GM18858 (cell line): Measurements from ENCODE around the gene SLC22A4.

Experiments used
- ATAC-seq: cut with Tn5 transposase; IDR thresholded peaks from one replicate; pipeline ENCODE4 v1.9.1; 2021; ENCODE audit not compliant: unreplicated experiment

Gene SLC22A4

DNA sequence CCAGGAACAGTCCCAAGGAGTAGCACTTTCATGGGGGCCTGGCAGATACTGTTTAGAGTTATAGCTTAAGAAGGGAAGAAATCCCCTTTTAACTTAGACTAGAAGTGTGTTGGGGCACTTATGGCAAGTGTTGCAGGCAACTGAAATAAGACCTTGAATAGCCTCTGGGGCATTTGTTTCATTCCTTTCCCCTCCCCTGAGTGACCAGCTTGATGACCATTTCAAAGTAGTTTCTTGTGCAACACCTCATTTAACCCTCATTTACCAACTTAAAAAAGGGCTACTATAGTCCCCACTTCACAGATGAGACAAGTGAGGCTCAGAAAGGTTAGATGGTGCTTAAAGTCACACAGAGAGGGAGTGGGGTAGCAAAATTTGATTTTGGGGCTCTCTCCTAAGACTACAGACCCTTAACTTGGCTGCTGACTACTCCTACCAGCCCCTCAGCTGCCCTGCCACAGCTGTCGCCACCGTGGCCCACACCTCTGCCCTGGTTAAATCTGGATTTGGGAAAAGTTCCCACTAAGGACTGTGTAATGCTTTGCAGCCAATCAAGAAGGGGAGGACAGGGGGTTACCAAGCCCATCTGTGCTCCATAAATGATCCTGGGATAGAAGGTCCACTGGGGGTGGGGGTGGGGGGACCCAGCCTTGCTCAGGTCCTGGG, 31.2 kb upstream of the SLC22A4 start:
- ATAC-seq = no peak

DNA sequence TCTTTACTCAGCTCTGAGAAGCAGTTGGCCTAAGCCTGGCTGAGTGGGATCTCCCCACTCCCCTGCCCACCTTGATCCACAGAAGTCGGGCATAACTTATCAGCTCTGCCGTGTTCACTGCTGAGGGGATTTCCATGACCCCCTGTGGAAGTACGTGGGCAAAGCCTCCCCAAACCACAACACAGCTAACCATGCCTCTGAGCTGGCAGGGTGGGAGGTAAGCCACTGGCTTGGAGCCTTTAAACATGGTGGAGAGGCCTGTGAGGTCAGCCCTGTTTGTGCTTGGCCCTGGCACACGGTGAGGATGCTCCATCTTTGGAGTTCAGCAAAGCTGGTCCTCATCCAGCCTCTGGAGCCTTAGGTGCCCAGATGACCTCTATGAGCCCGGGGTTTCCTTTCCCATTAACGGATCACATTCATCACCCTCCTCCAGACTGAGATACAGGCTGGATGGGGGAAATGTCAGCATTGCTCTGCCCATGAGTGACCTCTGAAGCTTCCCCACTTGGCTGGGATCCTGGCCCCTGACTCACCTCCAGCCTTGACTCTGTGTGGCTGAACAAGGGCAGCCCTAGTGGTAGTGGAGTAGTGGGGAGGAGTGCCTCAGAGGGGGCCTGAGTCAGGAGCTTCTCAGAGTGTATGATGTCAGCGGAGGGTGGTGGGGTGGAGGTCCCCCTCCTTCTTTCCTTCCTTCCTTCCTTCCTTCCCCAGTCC, 30.5 kb upstream of the SLC22A4 start:
- no peak for ATAC-seq

DNA sequence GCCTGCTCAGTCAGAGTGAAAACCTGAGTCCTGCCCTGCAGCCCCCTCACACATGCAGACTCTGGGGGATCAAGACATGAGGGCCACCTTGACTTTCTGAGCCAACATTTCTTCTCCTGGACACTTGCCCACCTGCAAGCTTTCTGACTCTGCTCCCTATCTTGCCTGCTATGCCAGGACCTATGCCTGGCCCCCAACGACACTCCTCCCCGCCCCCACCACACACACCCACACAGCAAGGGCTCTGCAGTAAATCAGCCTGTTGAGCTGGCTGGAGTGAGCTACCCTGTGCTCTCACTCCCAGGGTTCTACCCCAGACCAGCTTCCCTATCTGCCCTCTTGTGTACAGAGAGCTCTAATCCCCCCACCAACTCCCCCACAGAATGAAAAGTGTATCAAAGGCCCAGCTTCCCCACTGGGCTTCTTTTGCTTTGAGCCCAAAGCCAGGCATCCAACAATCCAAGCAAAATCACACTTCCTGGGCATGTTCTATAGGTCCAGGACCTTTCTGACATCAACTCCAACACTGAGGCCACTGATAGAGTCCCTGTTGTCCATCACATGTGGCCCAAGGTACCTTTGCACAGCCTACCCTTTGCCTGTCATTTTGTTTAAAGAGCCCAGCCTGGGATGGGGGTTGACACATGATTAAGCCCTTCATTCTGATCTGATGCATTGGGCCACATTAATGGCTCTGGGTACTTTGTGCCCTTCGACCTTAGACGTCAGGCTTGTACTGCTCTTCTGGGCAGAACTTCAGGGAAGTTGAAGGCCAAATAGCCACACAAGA, 29.5 kb upstream of the SLC22A4 start:
- no peak for ATAC-seq

DNA sequence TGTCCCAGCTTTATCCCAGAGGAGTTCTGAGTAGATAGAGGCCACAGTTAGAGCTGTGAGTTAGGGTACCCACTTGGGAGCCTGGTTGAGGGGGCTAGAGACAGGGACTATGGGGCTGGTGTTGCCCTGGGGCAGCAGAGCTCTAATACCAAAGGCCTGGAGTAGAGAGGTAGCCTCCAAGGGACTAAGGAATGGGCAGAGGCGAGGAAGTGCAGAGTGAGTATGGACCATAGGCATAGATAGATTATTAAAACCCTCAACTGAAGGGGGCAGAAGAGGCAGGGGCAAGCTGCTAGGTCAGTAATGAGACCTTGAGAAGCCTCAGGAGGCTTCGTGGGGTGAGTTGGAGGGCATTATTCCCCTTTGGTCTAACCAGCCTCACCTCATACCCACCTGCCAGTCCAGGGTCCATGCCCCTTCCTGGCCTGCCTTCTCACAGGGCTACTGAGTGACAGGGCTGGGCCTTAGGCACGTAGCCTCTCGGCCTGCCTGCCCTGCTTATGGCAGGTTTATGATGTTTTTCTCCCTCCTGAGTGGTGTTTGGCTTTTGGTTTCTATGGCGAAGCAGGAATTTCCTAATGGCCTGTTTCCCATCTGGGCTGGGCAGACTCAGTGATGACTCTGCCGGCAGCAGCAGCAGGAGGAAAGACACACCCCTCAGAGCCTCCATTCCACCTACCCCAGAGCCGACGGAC, 28.7 kb upstream of the SLC22A4 start:
- no peak for ATAC-seq

DNA sequence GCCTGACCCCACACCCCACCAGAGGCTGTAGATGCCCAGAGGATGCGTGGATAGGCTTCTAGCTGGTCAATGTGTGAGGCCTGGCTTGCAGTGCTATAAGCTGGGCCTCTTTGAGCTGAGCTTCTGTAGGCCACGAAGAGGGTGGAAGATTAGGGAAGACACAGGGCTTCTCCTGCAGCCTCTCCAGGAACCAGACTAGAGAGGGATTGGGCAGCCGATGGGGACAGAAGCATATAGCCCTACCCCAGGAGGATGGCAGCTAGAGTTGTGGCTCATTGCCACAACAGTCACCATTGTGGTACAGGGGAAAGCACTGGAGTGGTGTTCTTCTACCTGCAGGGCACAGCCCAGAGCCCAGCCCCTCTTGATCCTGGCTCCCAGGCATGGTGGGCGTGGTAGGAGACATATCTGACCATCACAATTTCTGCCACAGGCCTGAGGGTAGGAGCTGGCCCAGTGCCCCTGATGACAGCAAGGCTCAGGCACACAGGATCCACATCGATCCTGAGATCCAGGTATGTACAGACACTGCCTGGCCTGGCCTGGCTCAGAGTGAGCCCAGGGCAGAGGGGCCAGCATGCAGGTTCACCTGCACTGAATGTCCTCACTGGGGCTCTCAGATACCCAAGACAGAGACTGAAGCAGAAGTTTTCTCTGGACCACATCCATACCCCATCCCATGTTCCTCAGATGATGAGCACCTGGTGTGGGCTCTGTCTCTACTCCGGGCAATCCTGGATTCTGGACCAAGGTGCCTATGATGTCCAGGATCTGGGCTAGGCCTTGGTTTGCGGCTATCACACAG, 28.0 kb upstream of the SLC22A4 start:
- no peak for ATAC-seq

DNA sequence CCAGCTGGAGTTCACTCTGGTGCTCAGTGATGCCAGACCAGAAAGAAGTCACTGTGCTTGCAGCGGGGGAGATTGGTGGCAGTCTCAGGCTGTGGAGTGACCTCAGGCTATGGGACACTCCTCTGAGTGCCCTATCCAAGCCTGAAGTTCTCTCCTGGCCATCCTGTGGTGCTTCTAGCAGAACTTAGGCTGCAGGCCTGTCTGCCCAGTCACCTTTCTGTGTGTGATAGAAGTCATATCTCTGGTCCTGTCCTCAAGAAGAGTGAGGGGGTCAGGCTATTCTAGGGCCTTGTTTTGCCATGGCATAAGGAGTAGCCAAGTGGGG, 27.4 kb upstream of the SLC22A4 start:
- ATAC-seq = no peak

DNA sequence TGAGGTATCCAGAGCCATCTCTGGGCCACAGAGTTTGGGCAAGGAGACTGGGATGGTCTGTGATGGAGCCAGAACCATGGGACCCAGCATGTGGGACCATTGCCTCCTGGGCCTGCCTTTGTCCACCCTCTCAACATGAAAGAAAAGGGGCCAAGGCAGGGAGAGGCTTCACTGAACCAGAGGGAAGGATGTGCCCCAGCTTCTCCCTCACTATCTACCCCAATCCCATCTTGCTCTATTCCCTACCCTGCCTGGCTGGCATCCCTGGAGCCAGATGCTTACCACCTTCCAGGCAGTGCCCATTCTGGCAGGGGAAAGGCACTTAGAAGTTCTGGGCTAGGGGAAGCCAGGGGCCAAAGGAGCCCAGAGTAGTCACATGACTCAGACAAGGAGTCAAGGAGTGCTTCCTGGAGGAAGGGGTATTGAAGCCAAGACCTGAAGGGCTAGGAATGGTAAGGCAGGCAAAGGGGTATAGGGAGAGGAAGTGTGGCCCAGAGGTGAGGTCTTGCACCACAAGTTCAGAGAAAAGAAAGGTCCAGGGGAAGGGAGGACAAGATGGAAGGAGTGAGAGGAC, 26.9 kb upstream of the SLC22A4 start:
- no peak for ATAC-seq

DNA sequence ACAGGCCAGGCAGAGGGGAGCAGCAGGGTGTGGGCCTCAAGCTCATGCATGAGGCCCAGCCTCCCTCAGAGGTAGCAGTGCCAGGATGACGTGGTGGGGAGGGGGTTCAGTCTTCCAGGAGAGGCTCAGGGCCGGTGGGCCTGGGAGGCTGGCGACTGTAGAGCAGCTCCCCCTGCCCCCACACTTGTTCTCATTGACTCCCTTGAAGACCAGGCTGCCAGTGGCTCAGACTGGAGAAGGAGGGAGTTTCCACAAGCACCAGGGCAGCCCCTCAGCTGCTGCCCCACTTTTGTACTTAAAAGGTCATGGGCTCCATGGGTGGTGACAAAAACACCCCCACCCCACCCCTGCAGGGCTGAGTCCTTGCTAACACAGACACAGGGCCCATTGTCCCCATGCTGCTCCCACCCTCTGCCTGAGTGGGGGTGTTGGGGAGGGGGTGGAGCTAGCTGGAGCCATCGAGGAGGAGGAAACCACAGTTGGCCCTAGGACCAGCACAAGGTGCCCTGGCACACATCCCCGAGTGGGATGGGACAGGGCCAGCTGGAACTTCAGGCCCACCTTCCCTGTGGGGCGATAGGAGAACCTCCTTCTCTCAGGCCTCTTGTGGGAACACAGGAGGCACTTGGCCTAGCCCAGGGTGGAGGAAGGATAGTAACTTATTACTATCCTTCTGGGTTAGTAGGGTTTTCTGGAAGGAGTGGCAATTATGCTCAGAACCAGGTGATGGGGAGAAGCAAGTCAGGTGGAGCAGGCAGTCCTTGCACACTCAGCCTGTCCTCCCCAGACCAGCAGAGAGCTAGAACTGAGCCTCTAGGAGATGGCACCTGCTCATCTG, 26.0 kb upstream of the SLC22A4 start:
- ATAC-seq = peak; percentile 4

DNA sequence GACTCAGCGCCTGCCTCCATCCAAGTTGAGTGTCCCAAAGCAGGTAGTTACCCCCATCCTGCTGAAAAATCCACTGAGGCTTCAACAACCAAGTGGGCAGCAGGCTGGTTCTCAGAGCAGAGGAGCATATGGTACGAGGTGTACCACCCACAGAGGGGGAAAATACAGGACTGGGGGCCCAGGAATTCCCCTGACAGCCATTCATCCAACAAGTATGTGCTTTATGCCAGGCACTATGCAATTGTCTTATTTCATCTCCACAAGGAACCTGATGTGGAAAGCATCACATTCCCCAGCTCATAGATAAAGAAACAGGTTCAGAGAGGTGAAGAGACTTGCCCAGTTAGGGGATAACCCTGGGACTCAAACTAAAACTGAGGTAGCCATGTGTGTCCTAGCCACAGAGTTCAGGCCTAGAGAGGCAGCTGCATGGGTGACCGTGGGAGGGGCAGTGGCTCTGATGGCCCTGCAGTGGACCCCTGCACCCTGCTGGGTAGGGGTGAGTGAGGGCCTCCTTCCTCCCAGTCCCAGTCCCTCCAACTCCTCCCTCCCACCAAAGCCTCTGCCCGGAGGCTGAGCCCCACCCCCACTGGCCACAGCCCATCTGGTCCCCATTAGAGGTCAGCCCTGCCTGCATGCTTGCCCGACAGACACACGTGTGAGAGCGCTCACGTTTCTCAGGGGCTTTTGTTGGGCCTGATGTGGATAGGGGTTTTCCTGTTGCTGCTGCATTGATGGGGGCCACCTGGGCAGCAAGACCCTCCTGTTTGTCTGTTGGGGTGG, 25.2 kb upstream of the SLC22A4 start:
- peak; percentile 78 for ATAC-seq

DNA sequence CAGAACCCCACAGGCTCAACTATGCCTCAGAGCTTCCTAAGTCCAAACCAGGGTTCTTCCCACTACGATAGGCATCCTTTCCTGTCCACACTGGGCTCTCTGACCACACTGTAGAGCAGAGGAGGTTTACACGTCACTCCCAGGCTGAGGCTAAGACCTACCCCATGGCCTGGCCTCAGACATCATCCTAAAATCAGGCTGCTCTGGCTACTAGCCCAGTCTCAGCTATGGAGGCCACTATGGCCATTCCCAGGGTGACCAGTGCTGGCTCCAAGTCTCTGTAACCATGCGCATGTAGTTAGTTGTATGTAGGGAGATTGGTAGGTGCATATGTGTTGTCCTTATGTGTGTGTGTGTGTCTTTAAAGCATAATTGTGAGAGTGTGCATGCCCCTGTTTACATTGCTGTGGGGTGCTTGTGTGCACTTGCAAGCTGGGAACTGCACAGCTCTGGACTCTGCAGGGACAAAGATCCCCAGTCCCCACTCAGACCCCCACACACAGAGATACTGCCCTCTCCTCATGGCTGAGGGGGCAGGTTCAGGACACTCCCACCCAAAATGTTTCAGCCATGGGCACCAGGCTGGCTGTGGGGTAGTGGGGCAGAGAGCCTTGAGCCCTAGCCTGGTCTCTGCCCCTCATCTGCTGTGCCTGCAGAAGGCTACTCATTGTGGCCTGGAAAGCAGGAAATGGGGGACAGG, 24.4 kb upstream of the SLC22A4 start:
- ATAC-seq = no peak

DNA sequence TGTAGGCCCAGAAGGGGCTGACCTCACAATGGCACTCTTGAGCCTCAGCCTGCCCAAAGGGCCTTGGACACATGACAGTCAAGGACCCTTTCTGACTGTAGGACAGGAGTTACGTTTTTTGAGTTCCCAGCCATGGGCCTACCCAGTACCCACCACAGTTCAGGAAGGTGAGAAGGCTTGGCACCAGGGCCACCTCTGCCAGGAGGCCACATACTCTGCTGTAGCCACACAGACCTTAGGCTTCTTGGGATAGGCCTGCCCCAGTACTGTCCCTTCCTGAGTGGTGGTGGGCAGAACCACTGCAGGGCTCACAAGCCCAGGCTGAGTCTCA, 23.9 kb upstream of the SLC22A4 start:
- ATAC-seq = no peak

DNA sequence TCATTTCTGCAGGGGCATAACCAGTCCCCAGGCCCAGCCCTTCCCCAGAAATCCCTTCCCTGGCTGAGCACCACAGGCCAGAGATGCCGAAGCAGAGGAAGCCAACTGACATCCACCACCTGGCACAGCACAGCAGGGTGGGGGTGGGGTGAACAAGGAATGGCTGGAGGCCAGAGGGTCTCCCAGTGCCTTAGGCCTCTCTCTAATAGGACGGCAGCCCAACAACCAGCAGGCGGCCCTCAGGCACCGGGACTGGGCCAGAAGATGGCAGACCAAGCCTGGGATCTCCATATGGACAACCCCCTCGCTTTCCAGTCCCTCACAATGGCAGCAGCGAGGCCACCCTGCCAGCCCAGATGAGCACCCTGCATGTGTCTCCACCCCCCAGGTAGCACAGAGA, 23.5 kb upstream of the SLC22A4 start:
- ATAC-seq = no peak

DNA sequence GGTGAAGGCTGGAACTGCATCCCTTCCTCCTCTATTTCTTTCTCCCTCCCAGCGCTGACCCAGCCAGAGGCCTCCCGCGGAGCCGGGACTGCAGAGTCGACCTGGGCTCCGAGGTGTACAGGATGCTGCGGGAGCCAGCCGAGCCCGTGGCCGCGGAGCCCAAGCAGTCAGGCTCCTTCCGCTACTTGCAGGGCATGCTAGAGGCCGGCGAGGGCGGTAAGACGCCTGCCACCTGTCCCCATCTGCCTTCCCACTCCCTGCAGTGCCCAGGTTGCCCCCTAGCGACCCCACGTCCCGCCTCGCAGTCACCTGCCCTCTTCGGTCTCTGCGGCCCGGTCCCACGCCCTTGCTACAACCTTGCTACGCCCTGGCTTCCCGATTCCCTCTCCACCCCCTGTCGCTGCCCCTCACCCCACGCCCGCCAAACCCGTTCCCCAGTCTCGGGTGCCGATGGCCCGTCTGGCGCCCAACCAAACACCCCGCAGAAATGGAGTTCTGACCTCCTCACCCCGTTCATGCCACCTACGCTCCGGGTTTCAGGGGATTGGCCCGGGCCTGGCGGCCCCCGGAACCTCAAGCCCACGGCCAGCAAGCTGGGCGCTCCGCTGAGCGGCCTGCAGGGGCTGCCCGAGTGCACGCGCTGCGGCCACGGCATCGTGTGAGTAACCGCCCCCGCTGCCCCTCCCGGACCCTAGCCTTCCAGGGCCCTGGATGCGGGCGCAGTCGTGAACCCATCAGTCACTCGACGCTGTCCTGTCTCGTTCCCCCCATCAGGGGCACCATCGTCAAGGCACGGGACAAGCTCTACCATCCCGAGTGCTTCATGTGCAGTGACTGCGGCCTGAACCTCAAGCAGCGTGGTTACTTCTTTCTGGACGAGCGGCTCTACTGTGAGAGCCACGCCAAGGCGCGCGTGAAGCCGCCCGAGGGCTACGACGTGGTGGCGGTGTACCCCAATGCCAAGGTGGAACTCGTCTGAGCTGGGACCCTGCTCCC, 22.6 kb upstream of the SLC22A4 start:
- no peak for ATAC-seq

DNA sequence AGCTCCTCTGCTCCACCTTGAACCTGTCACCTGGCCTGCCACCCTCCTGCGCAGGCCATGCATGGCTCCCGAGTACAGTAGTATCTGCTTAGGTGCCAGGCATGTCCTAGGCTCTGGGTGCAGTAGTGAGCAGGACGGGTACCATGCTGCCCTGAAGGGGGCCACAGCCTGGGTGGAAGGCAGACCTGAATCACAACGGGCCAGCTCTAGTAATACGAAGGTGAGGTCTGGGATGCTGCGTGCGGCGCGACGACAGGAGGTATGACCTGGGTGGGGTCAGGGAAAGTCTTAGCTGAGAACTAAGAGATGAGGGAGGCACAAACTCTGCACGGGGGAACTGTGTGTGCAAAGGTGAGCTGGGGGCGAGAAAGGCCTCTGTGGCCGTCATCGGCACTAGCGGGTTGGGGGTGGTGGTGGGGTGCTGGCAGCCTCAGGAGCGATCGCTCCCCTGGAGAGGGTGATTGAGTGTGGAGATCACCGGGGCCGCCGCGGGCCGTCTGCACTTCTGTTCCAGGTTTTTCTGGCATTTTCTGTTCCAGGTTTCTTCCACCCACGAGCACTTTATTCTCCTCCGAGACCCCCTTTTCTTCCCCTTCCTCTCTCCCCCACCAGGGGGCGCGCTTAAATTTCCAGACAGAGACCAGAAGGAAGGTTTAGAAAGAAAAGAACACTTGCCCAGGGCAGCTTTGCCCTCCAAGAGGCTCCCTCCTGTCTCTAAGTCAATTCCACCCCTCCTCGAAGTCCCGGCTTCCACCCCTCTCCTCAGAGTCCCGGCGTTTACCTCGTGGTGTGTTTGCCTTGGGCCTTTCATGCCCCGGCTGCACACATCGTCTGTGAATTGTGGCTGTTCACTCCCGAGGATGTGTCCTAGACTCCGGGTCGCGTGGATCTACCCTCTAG, 21.6 kb upstream of the SLC22A4 start:
- ATAC-seq = no peak

DNA sequence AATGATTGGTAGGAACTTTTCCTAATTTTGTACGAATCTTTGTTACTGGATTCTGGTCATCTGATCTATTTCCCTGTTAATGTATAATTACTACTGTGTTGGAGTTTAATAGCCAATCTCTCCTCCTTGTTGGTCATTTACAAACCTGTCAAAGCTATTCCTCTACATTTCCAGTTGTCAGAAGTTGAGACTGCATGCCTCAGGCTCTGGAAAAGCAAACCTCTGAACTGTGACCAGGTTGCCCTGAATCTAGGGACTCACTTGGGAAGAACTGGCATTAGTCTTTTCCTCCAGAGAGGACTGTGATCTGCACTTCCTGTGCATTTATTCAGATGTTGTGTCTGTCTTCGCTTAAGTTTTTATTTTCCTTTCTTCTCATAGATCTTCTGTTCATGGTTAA, 20.6 kb upstream of the SLC22A4 start:
- no peak for ATAC-seq
